Upper lobe of right lung (tissue), 1 donor: ENCODE data around the gene ERC1. TPM values are rescaled to one million over a fixed set of nuclear protein-coding genes. Genes with fewer than 3 reads are reported as not detected.

ENCODE experiments used
- ATAC-seq: fragments of 200-7000 bp; cut with Tn5 transposase; one replicate; pipeline ENCODE4 v1.9.1; 2020; ENCODE audit warnings: mild to moderate bottlenecking, moderate library complexity
- DNase-seq: peaks from one replicate; pipeline ENCODE4 v3.0.0-alpha.2; 2020
- H3K27ac ChIP-seq: fragments of 200-600 bp; one replicate; pipeline ENCODE4 v1.8.0; 2022
- H3K27me3 ChIP-seq: fragments of 200-600 bp; one replicate; pipeline ENCODE4 v1.8.0; 2022; ENCODE audit warnings: mild to moderate bottlenecking
- H3K36me3 ChIP-seq: fragments of 200-600 bp; one replicate; pipeline ENCODE4 v1.8.0; 2022
- H3K4me1 ChIP-seq: fragments of 200-600 bp; one replicate; pipeline ENCODE4 v1.8.0; 2022
- H3K4me3 ChIP-seq: fragments of 200-600 bp; one replicate; pipeline ENCODE4 v1.8.0; 2022; ENCODE audit warnings: mild to moderate bottlenecking
- H3K9me3 ChIP-seq: fragments of 200-600 bp; one replicate; pipeline ENCODE4 v1.8.0; 2022
- intact Hi-C: fragments of 100-400 bp; cut with DNase I; formaldehyde crosslinking; loops from one replicate; pipeline ENCODE4 v1.11.0; 2022
- total RNA-seq: library from RNA; stranded (reverse); fragmentation: NEBNext Ultra II Directional; extraction: Animal tissue kit (Norgen Biotek cat#: 25700); gene quantifications from one replicate; pipeline ENCODE4 v1.2.1, GENCODE V29; 2021
- TF ChIP-seq, protein P1 (sequence below): fragments of 200-600 bp; IDR thresholded peaks from one replicate; pipeline ENCODE4 v1.8.0; 2022; ENCODE audit warnings: antibody characterized with exemption
- donor health status: DM: no; HTN: yes; CAD: no; lungs with severe emphysema.

Gene ERC1
- total RNA-seq, 1 donor from 2014 or later, result 54.3 TPM

DNA sequence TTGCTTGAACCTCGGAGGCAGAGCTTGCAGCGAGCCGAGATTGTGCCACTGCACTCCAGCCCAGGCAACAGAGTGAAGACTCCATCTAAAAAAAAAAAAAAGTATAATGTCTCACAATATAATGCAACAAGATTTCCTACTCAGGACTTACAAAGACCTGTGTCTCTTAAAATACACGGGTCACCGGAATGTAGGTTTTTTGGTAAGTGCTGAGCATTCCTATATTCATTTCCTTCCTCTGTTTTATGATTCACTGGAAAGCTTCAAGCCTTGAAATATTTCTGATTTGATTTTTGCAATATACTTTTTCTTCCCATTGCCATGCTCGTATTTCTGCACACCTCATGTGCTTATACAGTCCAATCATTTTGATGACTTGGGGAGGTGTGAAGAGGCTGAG, 357.6 kb downstream of the ERC1 start:
- intact Hi-C loops, result no loop called here
- Histone ChIP-seq H3K4me1 (no peaks in the 10 kb centered on the region), H3K27ac (no peak overlapping the region), H3K27me3 (no peaks in the 10 kb centered on the region), H3K4me3 (no peak overlapping the region), H3K36me3 (no peaks in the 10 kb centered on the region), H3K9me3 (no peaks in the 10 kb centered on the region)
- no peak for ATAC-seq
- DNase-seq, result no peak
- TF ChIP-seq, protein P1, sequence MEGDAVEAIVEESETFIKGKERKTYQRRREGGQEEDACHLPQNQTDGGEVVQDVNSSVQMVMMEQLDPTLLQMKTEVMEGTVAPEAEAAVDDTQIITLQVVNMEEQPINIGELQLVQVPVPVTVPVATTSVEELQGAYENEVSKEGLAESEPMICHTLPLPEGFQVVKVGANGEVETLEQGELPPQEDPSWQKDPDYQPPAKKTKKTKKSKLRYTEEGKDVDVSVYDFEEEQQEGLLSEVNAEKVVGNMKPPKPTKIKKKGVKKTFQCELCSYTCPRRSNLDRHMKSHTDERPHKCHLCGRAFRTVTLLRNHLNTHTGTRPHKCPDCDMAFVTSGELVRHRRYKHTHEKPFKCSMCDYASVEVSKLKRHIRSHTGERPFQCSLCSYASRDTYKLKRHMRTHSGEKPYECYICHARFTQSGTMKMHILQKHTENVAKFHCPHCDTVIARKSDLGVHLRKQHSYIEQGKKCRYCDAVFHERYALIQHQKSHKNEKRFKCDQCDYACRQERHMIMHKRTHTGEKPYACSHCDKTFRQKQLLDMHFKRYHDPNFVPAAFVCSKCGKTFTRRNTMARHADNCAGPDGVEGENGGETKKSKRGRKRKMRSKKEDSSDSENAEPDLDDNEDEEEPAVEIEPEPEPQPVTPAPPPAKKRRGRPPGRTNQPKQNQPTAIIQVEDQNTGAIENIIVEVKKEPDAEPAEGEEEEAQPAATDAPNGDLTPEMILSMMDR, result no peak

DNA sequence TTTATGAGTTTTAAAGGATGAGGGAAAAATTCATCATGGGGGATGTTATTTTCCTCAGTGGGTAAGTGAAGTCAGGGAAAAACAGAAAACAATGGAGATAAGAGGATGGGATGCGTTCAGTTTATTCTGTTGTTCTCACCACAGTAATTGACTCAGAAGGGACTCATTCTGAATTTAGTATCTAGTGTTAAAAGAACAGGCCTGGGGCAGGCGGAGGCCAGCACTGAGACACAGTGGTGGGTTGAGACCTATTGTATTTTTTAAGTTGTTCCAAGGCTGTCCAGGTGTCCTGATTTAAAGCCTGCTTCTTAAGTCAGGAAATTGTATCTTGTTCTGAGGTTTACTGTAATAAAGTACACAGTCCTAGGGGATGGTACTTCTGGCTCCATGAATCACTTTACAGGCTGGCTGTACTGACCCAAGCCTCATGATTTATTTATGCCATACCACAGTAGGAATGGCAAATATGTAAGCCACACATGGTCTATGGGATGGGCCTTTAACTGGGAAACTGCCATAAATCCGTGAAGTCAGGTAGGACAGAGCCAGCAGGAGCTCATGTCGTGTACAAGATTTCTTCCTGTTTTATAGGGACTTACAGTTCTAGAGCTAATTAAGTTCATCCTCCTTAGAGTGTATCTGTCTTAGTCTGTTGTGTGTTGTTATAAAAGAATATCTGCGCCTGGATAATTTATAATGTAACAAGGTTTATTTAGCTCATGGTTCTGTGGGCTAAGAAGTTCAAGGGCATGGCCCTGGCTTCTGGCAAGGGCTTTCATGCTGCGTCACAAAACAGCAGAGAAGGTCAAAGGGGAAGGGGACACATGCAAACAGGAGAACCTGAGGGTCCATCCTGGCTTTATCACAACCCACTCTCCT, 359.3 kb downstream of the ERC1 start:
- no peak overlapping the region for H3K4me3 ChIP-seq
- H3K27me3 ChIP-seq, result no peaks in the 10 kb centered on the region
- intact Hi-C loops, result no loop called here
- no peaks in the 10 kb centered on the region for H3K9me3 ChIP-seq
- no peaks in the 10 kb centered on the region for H3K4me1 ChIP-seq
- TF ChIP-seq, protein P1, result no peak
- DNase-seq (no peak), ATAC-seq (peak; percentile 82)
- H3K27ac ChIP-seq, result no peak overlapping the region
- no peaks in the 10 kb centered on the region for H3K36me3 ChIP-seq

DNA sequence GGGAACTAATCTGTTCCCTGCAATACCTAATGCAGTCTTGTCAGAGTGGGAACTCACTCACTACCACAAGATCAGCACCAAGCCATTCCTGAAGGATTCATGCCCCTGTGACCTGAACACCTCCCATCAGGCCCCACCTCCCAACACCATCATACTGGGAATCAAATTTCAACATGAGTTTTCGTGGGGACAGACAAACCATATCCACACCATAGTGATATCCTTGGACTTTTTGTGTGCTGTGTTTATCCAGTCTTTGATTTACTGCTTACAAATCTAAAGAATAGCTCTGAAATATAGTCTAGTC, 359.9 kb downstream of the ERC1 start:
- H3K36me3 ChIP-seq, result no peaks in the 10 kb centered on the region
- no peaks in the 10 kb centered on the region for H3K4me1 ChIP-seq
- DNase-seq, result no peak
- TF ChIP-seq, protein P1, result no peak
- no peak overlapping the region for H3K4me3 ChIP-seq
- no peaks in the 10 kb centered on the region for H3K9me3 ChIP-seq
- no peak for ATAC-seq
- intact Hi-C loops, result no loop called here
- H3K27me3 ChIP-seq, result no peaks in the 10 kb centered on the region
- H3K27ac ChIP-seq, result no peak overlapping the region

GRCh38 chr12:1351926-1352325, 360.9 kb downstream of the ERC1 start:
- TF ChIP-seq, protein P1, result no peak
- peak; percentile 45 for ATAC-seq
- intact Hi-C loops, result no loop called here

DNA sequence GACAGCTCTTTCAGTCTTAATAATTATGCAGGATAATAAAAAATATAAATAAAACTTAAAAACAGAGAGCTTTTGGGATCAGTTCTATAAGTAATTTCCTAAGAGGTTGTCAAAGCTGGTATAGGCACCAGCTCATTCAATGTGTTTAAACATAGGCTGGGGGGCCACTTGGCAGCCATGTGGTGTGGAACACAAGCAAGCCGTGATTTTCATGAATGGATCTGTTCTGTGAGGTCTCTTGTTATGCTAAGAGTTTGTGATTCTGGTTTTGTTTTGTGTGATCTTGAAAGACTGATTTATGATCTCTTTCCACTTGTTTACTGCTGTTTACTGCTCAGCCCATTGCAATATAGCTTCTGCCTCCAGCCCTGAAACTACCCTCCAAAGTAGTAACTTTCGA, 362.4 kb downstream of the ERC1 start:
- intact Hi-C loops, result no loop called here
- no peak for ATAC-seq
- no peak for DNase-seq
- Histone ChIP-seq H3K9me3 (no peaks in the 10 kb centered on the region), H3K4me3 (no peak overlapping the region), H3K36me3 (no peaks in the 10 kb centered on the region), H3K27me3 (no peaks in the 10 kb centered on the region), H3K4me1 (no peaks in the 10 kb centered on the region), H3K27ac (no peak overlapping the region)
- TF ChIP-seq, protein P1, result no peak

More at GRCh38 chr12:1351926-1352325, 360.9 kb downstream of the ERC1 start:
- Histone ChIP-seq H3K4me3 (no peak overlapping the region), H3K4me1 (no peaks in the 10 kb centered on the region), H3K27me3 (no peaks in the 10 kb centered on the region), H3K36me3 (no peaks in the 10 kb centered on the region), H3K27ac (no peak overlapping the region), H3K9me3 (no peaks in the 10 kb centered on the region)
- DNase-seq, result no peak
